NCI-H1930 (cell line): ENCODE results near the gene SENP6.

Source experiments
- DNase-seq, 2 experiments: peaks; one replicate each; lab custom pipeline; 2025; lab: John Stamatoyannopoulos, UW

Gene SENP6

DNA sequence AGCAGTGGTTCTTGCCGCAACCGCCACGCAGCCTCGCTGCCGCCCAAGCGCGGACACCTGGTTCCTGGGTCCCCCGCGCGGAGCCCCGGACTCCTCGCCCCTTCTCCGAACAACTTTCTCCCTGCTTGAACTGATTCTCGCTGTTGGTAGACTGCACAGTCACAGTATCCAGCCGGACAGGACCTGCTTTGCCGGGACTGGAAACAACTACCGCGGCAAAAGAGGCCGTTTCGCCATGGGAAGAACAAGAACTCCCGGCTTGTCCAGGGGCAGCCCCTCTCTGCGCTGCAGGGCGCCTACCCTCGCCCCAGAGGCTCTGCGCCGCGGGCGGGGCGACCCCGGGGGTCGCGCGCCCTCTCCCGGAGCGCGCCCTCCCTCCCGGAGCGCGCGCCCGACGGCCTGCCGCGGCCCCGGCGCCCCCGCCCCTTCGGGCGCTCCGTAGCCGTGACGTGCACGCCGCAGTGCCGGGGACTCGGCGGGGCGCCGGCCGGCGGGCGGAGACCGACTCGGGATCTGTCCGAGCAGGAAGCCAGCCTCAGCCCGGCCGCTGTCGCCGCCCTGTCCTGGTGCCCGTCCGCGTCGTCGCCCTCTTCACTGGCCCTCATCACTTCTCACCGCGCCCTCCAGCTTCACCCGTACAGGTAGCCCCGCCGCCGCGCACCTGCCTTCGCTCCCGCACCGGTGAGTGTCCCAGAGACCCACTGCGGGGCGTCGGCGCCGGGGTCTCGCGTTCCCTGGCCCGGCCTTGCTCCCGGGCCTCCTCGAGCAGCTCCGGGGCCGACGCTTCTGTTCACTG lies 147.3 kb downstream of the SENP6 start, which contains the start of gene MYO6:
Gene MYO6, plus strand, starts transcription at position 497 of the 796 bp plus-strand sequence. CDS start 68,309 bp downstream, outside the sequence.
- DNase-seq = peak; percentile 57 to 82

DNA sequence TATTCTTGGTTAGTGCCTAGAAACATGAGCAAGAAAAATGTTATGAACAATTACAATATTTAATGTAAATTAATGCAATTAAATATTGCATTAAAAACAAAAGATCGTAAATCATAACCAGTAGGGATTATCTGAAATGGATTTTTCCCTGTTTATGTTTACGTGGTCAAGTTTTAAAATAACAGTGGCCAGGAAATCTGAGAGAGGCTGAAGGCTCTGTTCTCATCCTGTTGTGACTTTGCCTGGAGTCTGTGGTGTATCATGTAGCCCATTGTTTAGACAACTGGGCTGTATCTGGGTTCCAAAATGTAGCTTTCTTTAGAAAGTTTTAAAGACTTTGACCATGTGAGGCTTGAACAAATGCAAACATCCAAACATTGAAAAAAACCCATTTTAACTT lies 149.8 kb downstream of the SENP6 start:
- no peak for DNase-seq

DNA sequence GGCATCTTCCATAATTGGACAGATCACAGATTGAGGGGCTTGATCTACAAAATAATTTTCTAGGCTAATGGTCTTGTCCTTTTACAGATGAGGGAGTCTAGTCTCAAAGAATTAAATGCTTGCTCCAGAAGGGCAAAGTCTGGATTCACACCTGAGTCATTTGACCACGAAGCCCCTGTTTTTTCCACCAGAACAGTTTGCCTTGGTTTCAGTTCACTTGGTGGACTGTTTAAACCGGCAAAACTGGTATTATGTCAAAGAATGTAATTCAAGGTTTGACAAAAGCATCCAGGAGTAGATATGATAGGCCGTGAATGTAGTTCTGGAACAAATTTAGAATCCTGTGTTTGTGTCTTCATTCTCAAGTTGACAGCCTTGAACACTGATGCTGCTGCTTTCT lies 150.7 kb downstream of the SENP6 start:
- no peak for DNase-seq

DNA sequence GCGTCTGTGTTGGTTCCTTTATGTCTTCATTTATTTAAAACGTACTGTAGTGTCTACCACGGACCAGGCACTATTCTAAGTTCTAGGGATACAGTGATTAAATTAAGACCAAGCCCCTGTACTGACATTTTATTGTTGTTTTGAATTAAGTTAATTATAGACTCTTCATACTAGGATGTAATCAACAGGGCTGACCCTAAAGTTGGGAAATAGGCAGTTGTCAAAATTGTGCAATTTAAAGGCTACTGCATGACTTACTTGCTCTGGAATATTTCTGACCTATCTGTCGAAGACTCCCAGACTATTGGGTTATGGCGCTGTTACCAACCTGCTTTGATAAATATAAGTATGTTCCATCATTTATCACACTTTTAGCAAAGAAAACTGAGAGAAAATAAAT lies 154.0 kb downstream of the SENP6 start:
- DNase-seq = no peak

DNA sequence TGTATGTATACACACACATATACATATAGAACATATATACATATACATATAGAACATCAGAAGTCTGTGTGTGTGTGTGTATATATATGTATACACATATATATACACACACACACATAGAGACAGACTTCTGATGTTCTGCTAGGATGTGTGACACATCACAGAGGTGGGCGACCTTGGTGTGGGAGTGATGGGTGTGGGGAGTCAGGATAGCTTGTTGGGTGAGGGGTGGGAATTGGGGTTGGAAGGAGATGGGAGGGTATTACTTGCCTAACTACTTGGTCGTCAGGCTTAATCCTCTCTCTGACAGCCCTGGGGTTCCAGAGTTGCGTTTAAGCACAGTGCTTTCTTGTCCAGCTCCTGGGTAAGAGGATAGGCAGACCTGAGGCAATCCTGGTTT lies 155.6 kb downstream of the SENP6 start:
- DNase-seq = no peak

DNA sequence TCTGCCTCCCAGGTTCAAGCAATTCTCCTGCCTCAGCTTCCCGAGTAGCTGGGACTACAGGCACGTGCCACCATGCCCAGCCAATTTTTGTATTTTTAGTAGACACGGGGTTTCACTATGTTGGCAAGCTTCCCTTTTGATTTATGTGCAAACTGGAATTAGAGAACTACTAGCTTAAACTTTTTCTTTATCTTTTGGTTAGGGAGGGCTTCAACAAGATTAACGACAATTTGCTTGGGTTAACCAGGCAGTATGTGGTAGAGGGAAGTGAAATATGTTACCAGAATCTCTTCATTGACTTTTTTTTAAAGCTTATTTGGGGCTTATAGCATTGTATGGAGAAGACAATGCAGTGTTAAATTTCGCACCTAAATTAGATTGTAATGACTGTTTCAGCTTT lies 156.4 kb downstream of the SENP6 start:
- DNase-seq = no peak

DNA sequence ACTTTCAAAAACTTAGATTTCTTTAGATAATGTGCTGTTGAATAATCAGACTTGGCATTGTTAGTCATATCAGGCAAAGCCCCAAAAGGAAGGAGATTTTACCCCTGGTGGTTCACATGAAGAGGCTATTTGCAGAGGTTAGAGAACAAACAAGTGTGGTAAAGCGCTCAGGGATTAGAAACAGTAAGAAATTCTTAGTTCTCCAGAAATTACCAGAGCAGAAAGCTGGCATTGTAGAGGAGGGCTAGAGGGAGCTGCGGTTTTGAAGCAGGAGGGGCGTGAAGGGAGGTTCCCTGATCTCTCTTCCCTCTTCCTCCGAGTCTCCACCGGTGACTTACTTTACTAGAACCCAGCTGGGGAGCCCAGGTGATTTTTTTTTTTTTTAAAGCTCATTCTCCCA lies 157.5 kb downstream of the SENP6 start:
- no peak for DNase-seq

DNA sequence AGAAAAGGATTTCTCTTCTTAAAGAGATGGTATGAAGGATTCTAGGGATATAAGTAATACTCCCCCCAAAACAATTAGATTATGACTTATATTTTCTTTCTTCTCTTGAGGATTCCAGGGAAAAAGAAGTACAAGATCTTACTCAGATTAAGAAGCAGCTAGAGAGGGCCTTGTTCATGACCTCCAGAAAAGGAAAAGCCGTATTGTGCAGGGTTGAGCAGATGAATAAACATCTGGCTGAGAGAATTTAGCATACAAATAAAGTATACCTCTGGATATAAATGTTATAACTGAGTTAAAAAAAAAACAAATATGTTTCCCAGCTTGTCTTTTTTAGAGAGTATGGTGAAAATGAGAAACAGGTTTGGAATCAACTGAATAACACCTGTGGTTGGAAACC lies 158.6 kb downstream of the SENP6 start:
- no peak for DNase-seq

DNA sequence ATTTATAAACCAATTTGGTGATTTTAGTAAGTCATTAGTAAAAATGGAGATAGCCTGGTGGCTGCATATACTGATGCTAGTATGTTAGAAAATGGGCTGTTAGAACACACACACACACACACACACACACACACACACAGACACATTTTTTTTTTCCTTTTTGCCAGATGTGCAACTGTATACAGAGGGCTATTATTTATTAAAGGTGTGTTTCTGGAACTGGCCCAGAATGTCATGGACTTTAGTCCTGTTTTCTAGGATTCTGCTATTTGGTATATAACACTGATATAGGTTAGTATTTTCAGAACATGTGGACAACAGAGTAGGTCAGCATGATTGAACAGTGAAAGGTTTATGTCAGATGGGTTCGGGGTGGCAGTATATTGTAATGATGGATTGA lies 159.8 kb downstream of the SENP6 start:
- no peak for DNase-seq

DNA sequence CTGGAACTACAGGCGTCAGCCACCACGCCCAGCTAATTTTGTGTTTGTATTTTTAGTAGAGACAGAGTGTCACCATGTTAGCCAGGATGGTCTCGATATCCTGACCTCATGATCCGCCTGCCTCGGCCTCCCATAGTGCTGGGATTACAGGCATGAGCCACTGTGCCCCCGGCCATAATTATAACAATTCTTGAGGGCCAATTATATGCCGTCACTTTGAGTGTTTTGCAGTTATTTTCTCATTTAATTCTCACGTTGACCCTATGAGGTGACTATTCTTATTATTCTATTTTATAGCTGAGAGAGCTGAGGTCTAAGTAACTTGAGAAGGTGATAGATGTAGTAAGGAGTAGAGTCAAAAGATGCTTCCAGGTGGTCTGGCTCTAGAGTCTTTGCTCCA lies 160.4 kb downstream of the SENP6 start:
- no peak for DNase-seq

DNA sequence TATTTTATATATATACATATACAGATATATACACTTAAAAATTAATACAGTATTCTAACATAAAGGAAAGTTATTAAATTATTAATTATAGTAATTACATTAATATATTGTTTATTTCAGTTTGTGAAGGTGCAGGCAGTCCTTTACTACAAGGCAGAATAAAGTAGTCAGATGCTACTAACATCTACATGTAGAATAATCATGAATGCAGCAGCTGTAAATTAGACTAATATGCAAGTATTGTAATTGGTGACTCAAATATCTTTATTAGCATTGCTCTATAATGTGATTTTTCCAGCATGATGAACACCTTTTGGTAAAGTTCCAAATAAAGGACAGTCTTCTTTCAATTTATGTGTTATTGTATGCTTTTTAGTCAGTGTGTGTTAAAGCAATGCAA lies 164.7 kb downstream of the SENP6 start:
- DNase-seq = no peak
